SH-SY5Y (cell line): ENCODE data around the gene CCNYL1.

Experiments used
- GATA2 ChIP-seq: IDR thresholded peaks from 2 replicates; pipeline ENCODE4 v1.6.1; 2011; ENCODE audit warnings: mild to moderate bottlenecking, low read depth, low read length
- GATA3 ChIP-seq: IDR thresholded peaks from 2 replicates; pipeline ENCODE4 v1.6.1; 2011; ENCODE audit warnings: low read depth, mild to moderate bottlenecking, low read length, moderate library complexity

- TF ChIP-seq GATA3, result no peak
- no peak for TF ChIP-seq GATA2
Observed at GRCh38 chr2:207796585-207797350, 85.3 kb downstream of the CCNYL1 start.
